Measurements from ENCODE around the gene RNH1.

GRCh38 chr11:507727-508515 lies 879 bp upstream of the RNH1 start:
- TF ChIP-seq POLR2A (IDR thresholded peaks at IDR 0.05), result no peak
- TF ChIP-seq, protein P1, sequence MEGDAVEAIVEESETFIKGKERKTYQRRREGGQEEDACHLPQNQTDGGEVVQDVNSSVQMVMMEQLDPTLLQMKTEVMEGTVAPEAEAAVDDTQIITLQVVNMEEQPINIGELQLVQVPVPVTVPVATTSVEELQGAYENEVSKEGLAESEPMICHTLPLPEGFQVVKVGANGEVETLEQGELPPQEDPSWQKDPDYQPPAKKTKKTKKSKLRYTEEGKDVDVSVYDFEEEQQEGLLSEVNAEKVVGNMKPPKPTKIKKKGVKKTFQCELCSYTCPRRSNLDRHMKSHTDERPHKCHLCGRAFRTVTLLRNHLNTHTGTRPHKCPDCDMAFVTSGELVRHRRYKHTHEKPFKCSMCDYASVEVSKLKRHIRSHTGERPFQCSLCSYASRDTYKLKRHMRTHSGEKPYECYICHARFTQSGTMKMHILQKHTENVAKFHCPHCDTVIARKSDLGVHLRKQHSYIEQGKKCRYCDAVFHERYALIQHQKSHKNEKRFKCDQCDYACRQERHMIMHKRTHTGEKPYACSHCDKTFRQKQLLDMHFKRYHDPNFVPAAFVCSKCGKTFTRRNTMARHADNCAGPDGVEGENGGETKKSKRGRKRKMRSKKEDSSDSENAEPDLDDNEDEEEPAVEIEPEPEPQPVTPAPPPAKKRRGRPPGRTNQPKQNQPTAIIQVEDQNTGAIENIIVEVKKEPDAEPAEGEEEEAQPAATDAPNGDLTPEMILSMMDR (IDR thresholded peaks at IDR 0.05), result no peak
